Erythroblast (primary cell): ENCODE data around the gene KIF26B.

ENCODE experiments used
- GATA1 ChIP-seq: IDR thresholded peaks from 2 replicates; pipeline ENCODE4 v1.6.1; 2011; ENCODE audit warnings: low read depth, mild to moderate bottlenecking, control low read depth, low read length, moderate library complexity
- POLR2A ChIP-seq: IDR thresholded peaks from 2 replicates; pipeline ENCODE4 v1.6.1; 2011; ENCODE audit warnings: mild to moderate bottlenecking, low read length

GRCh38 chr1:245589906-245590305 is 435.1 kb downstream of the KIF26B start:
- TF ChIP-seq POLR2A (no peak), GATA1 (no peak)
